GM19043 (cell line): ENCODE data around the gene ADAM21.
"Not testable (repeated sequence)": the region's sequence is repeated elsewhere in the genome, so short reads cannot be mapped to it uniquely, and the experiment has no call there.

ENCODE experiments used
- ATAC-seq: cut with Tn5 transposase; IDR thresholded peaks from one replicate; pipeline ENCODE4 v1.9.1; 2021; ENCODE audit warnings: low read depth; ENCODE audit not compliant: unreplicated experiment

Gene ADAM21

DNA sequence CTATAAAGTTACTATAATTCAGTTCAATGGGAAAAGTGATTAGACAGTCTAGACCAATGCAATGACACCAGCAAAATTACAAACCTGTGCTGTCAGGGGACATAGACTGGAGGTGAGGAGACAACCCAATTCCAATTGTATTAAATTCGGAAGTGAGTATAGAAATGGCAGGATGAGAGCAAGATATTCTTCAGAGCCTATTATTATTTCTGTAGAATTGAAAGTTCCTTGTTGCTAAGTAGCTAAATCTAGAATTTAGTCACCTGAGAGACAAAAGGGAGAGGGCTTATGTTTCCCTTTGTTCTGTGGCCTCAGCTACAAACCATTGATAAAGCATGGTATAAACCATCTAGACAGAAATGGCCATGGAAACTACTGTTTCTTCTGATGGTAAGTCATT, at the start of gene ADAM21:
TSS of gene ADAM21 (plus strand) at position 301 of the 400 bp plus-strand sequence. CDS start 5,326 bp downstream, outside the sequence.
- no peak for ATAC-seq

DNA sequence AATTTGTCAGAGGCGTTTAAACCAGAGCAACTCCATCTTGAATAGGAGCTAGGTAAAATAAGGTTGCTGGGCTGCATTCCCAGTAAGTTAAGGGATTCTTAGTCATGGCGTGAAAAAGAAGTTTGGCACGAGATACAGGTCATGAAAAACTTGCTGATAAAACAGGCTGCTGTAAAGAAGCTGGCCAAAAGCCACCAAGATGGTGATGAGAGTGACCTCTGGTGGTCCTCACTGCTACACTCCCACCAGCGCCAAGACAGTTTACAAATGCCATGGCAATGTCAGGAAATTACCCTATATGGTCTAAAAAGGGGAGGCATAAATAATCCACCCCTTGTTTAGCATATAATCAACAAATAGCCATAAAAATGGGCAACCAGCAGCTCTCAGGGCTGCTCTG, 48.6 kb upstream of the ADAM21 start:
- ATAC-seq = not testable (repeated sequence)

DNA sequence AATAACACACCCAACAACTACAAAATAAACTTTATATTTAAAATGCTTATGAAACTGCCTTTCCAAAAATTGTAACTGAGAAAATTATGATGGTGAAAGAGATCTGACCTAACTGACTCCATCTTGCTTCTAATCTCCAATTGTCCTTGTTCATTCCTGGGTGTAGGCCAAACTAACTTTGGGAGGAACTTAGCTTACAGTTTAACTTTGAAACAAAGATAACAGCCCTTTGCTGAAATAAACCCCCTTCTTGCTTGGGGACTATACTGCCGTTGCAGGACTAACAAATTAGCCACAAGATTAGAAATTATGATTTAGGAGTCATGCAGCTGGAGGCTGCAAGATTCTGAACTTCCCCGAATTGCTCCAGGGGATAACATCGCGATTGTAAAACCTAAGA, 45.8 kb upstream of the ADAM21 start:
- ATAC-seq = not testable (repeated sequence)

DNA sequence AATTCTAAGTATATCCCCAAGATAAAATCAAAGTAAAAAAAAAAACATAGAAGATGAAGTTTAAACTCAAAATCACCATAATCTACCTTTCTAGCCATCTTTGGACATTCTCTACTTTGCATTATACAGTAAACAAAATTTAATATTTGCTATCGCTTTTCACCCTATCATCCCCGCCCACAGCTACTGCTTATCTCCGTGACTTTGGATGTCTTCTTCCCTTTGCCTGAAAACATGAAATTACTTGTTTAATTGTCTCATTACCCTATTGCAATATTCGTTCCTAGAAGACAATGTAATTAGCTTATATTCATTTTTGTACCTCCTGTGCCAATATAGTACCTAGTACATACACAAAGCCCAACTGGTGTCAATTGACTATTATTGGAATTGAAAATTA, 44.4 kb upstream of the ADAM21 start:
- no peak for ATAC-seq

DNA sequence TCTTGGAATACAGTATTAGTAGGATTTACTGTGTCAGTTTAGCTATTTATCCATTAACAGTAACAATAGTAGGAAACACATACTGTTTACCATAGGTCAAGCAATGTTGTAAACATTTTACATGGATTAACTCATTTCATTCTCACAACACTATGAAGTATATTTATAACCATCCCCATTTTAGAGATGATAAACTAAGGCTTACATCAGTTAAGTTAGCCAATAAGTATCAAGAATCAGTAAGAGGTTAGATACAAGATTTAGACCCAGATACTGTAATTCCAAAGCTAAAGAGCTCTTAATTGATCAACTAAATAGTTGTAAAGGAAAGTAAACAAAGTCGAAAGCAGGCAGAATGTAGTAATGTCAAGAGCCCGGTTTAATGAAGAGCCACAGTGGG, 36.2 kb upstream of the ADAM21 start:
- no peak for ATAC-seq

DNA sequence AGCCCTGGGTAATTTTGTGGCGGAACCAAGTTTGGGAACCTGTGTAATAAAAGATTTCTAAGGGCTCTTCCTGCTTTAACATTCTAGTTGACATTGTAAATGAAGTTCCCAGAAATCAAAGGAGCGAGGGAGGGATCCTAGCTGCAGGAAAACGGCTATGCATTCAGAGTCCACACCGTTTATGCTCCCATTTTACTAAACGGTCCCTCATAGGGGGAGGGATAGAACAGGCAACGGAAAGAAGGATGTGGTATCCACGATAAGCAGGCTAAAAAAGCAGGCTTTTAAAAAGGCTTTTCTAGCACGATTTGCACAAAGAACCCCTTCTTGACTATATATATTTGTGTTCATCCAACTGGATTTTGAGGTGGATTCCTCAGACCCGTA, 35.6 kb upstream of the ADAM21 start:
- ATAC-seq = no peak

DNA sequence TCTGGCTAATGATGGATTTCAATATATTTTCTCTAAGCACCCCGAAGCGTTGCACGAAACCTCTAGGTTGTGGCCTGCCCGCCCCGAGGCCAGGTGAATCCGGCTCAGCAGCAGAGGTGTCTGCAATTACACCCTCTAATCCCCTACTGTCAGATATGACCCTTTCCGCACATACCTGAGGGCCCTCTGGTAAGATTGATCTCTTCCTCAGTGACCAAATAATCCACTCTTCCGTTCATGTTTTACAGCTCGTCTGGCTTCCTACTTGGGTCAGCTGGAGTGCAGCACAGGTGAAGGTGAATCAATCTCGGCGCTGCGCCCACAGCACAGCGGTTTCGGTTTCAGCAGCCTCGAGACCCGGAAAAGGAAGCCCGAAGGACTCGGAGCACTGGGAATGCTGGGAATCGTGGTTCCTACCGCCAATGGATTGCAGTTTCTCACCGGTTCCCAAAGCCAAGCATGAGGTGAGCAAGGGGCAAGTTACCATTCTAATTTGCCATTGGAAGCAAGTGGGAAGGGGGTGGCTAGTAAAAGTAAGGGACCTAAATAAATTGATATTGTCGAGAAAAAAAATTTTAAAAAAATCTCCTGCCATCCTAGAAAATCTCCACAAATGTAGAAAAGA, 35.1 kb upstream of the ADAM21 start, which contains the start of gene SYNJ2BP:
TSS of gene SYNJ2BP (minus strand) at position 366 of the 625 bp plus-strand sequence. CDS start at position 239, 127 bp downstream.
- ATAC-seq = no peak

DNA sequence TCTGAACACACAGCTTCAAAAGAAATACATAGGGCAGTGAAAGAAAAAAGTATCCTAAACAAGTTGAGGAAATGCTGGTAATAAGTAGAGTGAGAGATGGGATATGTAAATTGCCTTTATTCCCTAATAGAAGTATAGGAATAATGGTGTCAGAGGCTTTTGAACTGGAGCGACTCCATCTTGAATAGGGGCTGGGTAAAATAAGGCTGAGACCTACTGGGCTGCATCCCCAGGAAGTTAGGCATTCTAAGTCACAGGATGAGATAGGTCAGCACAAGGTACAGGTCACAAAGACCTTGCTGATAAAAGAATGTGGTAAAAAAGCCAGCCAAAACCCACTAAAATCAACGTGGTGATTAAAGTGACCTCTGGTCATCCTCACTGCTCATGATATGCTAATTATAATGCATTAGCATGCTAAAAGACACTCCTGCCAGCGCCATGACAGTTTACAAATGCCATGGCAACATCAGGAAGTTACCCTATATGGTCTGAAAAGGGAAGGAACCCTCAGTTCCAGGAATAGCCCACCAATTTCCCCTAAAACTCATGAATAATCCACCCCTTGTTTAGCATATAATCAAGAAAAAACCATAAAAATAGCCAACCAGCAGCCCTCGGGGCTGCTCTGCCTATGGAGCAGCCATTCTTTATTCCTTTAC, 32.6 kb upstream of the ADAM21 start:
- not testable (repeated sequence) for ATAC-seq

DNA sequence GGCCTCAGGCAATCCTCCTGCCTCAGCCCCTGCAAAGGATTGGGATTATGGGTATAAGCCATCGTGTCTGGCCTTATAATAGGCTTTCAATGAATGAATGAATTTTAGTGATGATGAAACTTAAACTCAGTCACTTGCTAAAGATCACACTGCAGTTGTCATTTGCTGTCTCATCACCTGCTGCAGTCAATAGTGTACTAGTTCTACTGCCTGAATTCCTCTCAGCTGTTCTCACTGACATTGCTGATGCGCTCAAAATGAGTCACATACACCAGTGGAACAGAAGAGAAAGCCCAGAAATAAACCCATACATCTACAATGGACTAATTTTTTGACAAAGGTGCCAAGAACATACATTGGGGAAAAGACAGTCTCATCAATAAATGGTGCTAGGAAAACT, 29.4 kb upstream of the ADAM21 start:
- ATAC-seq = no peak

DNA sequence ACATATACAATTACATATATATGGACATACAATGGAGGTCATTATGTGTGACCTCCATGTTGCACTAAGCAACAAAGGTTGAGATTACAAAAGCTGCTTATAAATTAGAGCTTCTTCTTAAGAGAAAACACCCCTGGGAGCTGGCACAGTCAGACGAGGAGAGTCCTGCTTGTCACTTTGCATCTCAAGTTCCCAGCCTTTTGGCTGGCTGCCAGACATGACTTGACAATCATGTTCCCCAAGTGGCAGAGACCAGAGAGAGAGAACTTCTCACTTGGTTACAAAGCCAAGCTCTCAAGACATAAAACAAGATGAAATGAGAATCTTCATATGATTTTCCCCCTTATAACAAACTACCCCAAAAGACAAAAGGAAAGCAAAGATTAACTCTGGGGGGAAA, 26.6 kb upstream of the ADAM21 start:
- ATAC-seq = no peak

DNA sequence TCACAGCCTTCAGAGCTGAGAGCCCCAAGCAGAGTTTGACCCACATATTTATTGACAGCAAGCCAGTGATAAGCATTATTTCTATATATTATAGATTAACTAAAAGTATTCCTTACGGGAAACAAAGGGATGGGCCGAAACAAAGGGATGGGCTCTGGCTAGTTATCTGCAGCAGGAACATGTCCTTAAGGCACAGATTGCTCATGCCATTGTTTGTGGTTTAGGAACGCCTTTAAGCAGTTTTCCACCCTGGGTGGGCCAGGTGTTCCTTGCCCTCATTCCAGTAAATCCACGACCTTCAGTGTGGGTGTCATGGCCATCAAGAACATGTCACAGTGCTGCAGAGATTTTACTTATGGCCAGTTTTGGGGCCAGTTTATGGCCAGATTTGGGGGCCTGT, 25.4 kb upstream of the ADAM21 start:
- not testable (repeated sequence) for ATAC-seq

DNA sequence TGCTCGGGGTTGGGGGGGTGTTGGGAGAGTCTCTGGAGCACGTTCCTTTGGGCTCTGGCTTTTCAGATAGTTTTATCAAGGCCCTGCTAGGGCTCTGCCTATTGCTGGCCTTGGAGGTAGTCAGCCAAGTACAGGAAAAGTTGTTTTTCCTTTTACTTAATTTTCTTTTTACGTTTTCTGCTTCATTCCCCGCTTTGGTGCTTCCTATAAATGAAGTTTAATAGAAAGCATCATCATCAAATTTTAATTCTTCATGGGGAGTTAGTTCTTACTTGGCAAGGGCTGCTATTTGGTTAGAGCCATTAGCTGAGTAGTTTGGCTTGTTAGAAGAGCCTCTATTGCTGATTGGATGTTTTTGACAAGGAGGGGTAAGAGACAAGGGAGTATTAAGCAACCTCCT, 15.1 kb upstream of the ADAM21 start:
- no peak for ATAC-seq

DNA sequence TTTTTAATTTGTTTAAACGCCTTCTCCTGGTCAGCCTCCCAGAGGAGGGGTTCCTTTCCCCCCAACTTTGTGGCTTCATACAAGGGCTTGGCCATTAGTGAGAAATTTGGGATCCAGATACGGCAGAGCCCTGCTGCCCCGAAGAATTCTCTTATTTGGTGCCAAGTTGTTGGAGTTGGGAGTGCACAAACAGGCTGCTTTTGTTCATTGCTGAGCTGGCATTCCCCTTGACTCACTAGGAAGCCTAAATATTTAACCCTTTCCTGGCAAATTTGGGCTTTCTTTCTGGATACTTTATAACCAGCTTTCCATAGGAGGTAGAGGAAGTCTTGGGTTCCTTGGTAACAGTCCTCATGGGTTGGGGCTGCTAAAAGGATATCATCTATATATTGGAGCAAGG, 10.3 kb upstream of the ADAM21 start:
- ATAC-seq = no peak

DNA sequence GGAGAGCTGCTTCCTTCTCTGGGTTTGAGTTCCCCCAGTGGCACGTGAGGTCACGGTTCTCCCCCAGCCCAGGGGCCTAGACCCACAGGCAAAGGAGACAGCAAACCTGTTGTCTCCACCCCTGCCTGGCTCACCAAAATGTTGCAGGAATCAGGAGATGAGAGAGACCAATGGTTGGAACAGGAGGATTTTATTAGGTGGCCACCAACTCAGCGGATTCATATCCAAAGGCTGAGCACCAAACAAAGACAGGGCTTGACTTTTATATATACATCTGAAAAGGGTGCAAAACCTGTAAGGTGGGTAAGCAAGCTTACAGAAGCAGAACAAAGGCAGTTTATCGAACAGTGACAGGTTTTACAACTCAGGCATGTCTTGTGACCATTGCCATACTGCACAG, 9.2 kb upstream of the ADAM21 start:
- no peak for ATAC-seq

DNA sequence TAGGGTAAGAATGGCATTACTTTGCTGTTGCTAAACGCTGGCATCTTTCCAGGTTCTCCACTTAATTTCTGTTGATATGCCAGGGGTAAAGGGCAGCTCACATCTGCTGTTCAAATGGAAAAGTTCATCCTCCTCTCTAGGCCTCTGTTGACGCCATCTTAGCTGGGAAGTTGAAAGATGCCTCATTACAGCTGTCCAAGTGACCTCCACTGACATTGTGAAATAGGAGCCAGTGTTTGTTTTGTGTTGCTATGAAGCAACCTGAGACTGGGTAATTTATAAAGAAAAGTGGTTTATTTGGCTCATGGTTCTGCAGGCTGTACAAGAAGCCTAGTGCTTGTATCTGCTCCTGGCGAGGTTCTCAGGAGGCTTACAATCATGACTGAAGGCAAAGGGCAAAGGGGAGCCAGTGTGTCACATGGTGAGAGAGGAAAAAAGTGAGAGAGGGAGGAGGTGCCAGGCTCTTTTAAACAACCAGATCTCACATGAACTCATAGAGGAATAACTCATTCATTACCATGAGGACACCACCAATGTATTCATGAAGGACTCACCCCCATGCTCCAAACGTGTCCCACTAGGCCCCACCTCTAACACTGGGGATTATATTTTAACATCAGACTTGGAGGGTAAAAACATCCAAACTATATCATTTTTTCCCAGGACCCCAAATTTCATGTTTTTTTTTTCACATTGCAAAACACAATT, 3.2 kb upstream of the ADAM21 start:
- ATAC-seq = no peak

DNA sequence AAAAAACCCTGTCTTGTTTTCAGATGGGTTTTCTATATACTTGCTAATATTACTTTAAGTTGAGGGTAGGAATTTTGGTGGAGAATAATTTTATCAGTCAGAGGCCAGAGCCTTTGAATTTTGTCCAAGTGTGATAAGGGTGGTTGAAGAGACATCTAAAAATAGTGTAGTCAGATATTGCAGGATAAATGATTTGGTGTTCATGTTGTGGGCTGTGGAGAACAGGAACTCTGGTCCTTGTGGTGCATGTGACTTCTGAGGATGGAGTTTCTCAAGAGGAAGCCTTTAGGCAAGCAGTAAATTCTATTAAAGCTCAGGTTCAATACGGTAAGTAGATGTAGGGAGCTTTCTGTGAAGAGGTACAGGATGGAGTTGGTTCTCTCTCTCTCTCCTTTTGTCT, 2.8 kb downstream of the ADAM21 start:
- ATAC-seq = no peak

DNA sequence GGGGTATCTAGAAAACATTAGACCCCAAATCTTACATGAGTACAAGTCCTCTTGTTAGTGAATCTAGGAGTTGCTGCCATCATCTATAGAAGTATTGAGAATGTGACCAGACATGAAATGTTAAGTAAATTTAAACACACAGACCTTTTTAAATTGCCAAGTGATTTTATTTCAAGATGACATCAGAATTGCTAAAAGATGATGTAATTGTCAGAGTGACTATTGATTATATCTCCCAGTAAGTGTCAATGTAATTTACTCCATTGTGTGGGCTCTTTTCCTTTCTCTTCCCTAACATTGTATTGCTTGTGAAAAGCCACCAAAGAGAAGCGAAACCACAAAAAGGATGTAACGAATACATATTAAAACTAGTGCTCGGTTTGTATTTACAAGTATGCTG, 16.8 kb downstream of the ADAM21 start:
- no peak for ATAC-seq

DNA sequence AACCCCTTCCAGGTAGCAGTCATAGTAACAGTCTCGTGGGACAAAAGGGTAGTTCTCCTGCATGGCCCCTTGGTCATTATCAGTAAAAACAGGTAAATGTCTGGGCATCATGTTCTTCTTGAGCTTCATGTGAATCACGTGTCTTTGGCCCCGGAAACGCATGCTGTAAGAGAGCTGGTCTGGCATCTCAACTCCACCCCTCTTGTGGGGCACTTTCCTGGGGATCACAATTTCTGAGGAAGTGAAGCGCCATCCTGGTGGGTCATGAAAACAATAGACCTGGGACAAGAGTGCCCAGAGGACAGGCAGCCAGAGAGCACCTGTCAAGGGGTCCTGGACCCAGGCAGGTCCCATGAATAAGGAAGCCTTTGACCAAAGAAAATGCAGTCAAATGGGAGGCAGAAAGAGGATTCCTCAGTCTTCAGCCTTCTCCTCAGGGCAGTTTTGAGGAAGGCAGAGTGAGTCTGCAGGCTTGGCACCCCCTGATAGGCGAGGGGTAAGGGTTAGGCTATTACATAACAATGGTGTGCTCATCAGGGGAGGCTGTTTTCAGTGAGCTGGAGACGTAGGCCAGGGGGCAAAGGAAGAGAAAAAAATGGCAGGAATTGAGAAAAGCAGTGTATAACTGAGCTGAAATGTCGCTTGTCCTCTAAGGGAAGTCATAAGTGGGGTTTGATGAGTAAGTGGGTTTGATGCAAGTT, 19.0 kb downstream of the ADAM21 start:
- ATAC-seq = not testable (repeated sequence)

DNA sequence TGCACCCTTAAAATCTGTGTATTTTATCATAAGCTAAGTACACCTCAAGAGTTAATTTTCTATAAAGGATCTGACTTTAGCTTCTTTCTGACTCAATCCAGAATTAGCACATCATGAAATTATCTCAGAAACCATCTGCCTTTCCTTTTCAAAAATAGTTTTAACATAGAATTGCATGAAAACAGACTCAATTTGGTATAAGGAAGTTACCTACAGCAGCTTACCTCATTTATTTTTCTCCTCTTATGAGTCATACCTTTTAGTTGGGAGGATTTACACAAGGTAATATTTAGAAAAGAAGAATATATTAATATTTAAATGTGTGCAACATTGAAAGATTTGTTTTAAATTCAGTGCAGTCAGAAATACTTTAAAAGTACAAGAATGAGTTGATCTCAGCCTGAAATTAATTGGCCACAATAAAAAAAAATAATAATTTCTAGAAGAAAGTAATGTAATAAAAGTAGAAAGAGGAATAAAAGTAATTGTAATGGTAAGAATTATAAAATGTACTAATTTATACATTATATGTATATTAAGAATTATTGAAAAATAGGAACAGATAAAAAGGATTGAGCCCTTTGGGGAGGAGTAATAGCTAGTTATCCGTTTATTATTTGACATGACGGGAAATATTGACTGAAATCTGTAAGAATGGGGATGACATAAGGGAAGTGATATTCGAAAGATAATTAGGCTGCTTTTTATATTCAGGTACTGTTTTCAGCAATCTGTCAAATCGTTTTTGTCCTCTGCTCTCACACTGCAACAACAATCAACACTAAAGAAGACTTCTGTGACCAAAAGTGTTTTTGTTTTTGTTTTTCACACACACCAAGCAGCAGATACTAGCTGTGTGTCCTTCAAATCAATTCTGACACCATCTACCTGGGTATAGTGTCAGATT, 20.5 kb downstream of the ADAM21 start:
- ATAC-seq = no peak

DNA sequence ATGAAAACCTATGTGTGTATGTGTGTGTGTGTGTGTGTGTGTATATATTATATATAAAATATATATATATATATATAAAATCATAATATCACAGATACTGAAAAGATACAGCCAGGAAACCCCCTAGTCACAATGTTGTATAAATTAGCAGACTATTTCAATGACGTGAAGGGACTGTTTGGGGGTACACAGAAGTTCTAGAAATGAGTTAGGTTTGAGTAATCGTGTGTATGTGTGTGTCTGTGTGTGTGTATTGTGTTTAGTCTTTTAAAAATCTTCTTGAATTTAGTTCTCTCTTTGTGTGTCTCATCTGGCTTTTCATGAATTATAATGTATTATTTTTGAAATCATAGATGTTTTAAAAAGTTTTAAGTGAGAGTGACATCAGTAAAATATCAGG, 21.9 kb downstream of the ADAM21 start:
- no peak for ATAC-seq
